Spleen (tissue), 7 donors: ENCODE measurements around the gene SLC25A34.

Experiments
- CTCF ChIP-seq, 11 experiments: fragments of 200-600 bp in 7 of 11; fragments of 450-650 bp in 4 of 11; sonication (generic) in 4 of 11; IDR thresholded peaks in 8 of 11; conservative IDR thresholded peaks in 3 of 11; 1 replicate in 7 of 11; 2 replicates in 4 of 11; pipeline versions ENCODE4 v1.4.0 to v1.8.0; 2016 to 2021; ENCODE audit warnings: antibody characterized with exemption in 11 of 11, inconsistent platforms in 4 of 11, mild to moderate bottlenecking in 1 of 11
- POLR2A ChIP-seq, 3 donors: fragments of 450-650 bp; IDR thresholded peaks; one replicate each; pipeline ENCODE4 v1.5.1; 2017; ENCODE audit warnings: antibody characterized with exemption in 3 of 3, mild to moderate bottlenecking in 1 of 3
- donor health status: DM: no; HTN: no; CAD: no; lungs with moderate emphysema.
- donor health status: DM: no; HTN: no; CAD: no.
- donor health status: DM: no; HTN: no; CAD: no.

GRCh38 chr1:15739259-15739658 lies 3.2 kb downstream of the SLC25A34 start:
- TF ChIP-seq POLR2A (IDR thresholded peaks at IDR 0.05) (no peak), CTCF (IDR thresholded peaks at IDR 0.05 in 8 of 11, conservative IDR thresholded peaks at IDR 0.05 in 3 of 11) (no peak)
